K562 (cell line): ENCODE data around the gene POLRMT.

ENCODE experiments used
- HDAC1 ChIP-seq, 2 experiments: fragments of 450-650 bp; IDR thresholded peaks; 2 replicates each; pipeline ENCODE4 v1.6.1; 2016 to 2017; ENCODE audit warnings: inconsistent platforms in 1 of 2, mild to moderate bottlenecking in 1 of 2, moderate library complexity in 1 of 2
- HDAC6 ChIP-seq: IDR thresholded peaks from 2 replicates; pipeline ENCODE4 v1.6.1; 2012; ENCODE audit warnings: low read depth, mild to moderate bottlenecking, control low read depth, inconsistent platforms, low read length, moderate library complexity
- POLR2A ChIP-seq: fragments of 450-650 bp; conservative IDR thresholded peaks from 2 replicates; pipeline ENCODE4 v1.6.1; 2016
- SMC3 ChIP-seq: conservative IDR thresholded peaks from 2 replicates; pipeline ENCODE4 v1.6.1; 2011; ENCODE audit warnings: low read depth, low read length, improper control_type of control experiment; ENCODE audit not compliant: insufficient read depth
- TF ChIP-seq, protein P1 (sequence below): sonication (generic); formaldehyde crosslinking; IDR thresholded peaks from 2 replicates; pipeline ENCODE4 v1.9.0; 2022; ENCODE audit warnings: mild to moderate bottlenecking, missing genetic modification reagents
- TF ChIP-seq, protein P2 (sequence below): sonication (generic); formaldehyde crosslinking; IDR thresholded peaks from 2 replicates; pipeline ENCODE4 v1.8.0; 2022; ENCODE audit warnings: mild to moderate bottlenecking, missing genetic modification reagents, borderline replicate concordance

DNA sequence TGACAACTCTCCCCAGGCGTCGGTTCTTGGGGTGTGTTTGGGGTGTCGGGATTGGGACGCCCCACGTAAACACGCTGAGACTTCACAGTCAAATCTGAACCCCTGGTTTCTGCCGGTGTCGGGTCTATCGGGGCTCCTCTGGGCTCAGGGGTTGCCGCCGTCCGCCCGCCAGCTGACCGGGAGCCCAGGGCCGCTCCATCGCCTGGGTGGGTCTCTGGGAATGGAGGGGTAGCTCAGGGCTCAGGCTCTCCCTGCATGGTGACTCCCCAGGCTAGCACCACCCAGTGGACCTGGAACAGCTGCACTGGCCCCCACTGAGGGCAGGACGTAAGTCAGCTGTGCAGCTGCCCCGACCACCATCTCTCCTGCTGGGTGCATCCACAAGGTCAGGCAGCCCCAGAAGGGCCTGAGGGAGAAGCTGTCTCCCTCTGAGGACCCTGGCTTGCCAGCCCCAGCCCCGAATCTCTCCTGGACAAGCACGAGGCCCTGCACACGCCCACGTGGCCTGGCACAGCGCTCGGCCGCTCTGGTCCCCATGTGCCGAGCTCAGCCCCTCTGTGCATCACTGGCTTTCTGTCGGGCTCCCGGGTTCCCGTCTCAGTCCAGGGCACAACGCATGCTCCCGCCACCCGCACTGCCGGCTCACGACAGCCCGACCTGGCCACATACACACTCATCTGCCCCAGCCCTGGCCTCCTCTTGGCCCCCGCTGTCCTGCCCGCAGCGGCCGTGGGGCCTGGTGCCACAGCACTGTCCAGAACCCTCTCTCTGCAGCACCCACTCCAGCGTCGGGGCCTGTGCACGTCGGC lies 23.6 kb upstream of the POLRMT start:
- TF ChIP-seq HDAC6: no peak
- TF ChIP-seq, protein P1, sequence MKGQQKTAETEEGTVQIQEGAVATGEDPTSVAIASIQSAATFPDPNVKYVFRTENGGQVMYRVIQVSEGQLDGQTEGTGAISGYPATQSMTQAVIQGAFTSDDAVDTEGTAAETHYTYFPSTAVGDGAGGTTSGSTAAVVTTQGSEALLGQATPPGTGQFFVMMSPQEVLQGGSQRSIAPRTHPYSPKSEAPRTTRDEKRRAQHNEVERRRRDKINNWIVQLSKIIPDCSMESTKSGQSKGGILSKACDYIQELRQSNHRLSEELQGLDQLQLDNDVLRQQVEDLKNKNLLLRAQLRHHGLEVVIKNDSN (CRISPR knock-in tag): no peak
- TF ChIP-seq HDAC1 (IDR thresholded peaks at IDR 0.05): no peak
- TF ChIP-seq POLR2A: no peak
- TF ChIP-seq, protein P2, sequence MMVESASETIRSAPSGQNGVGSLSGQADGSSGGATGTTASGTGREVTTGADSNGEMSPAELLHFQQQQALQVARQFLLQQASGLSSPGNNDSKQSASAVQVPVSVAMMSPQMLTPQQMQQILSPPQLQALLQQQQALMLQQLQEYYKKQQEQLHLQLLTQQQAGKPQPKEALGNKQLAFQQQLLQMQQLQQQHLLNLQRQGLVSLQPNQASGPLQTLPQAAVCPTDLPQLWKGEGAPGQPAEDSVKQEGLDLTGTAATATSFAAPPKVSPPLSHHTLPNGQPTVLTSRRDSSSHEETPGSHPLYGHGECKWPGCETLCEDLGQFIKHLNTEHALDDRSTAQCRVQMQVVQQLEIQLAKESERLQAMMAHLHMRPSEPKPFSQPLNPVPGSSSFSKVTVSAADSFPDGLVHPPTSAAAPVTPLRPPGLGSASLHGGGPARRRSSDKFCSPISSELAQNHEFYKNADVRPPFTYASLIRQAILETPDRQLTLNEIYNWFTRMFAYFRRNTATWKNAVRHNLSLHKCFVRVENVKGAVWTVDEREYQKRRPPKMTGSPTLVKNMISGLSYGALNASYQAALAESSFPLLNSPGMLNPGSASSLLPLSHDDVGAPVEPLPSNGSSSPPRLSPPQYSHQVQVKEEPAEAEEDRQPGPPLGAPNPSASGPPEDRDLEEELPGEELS (CRISPR knock-in tag): no peak
- TF ChIP-seq SMC3: no peak
